Raji (cell line): ENCODE results near the gene CTNNA3.

Experiments used
- POLR2A ChIP-seq: IDR thresholded peaks from 2 replicates; pipeline ENCODE4 v1.6.1; 2011; ENCODE audit warnings: low read depth, low read length, control low read depth; ENCODE audit not compliant: insufficient read depth

Gene CTNNA3

GRCh38 chr10:66326876-66327275, 1369.1 kb downstream of the CTNNA3 start:
- no peak for TF ChIP-seq POLR2A

- TF ChIP-seq POLR2A = no peak
These were observed 1373.2 kb downstream of the CTNNA3 start for GRCh38 chr10:66322777-66323176.

DNA sequence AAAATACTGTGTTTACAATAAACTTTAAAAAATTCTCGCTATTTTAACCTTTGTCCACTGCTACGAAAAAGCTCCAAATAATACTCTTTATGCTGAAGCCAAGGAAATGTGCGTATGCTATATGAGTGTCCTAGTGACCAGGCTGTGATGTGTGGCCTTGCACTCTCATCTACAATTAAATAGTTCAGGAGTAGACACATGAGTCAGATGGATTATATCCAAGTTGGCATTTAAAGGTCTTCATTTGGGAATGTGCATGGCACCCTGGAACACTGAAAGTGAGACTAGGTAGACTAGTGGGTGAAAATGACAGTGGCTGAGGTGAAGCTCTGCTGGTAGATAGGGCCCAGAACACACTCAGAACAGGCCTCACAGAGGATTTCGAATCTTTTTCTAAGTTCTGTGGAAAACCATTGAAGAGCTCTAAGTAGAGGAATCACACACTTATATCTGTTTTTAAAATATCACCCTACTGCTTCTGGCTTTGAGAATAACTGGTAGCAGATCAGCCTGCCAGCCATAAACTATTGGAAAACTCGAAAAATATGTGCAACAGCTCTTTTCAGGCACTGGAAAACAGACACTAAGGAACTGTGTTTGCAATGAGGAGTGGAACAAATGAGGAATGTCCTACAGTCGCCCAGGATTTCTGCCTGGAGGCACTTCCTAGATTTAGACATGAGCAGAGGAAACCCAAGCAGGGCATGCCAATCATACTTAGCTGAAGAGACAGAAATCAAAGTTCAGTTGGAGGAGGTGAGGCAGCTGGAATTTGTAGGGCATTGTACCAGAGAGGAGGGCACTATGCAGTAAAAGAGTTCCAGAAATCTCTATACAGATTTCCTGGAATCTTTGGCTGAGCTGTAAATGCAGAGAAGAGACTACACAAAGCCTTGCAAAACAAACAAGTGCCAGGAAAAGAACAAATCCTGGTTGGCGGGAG, 1374.0 kb downstream of the CTNNA3 start:
- TF ChIP-seq POLR2A = no peak

DNA sequence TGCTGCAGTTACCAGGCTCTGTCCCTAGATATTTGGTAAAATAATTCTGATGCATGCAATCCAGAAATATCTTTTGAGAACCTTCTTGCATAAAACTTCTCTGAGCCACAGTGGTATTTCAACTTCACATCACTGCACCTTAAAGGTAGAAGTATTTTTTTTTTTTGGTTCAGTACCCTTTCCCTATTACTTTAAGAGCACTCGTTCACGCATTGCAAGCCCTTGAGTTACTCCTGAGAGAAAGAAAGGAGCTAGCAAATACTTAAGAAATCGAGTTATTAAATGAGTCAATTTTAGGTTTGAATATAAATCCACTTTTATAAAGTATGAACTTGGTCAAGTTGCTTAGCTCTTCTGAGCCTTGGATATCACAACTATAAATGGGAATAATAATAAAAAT, 1377.2 kb downstream of the CTNNA3 start:
- no peak for TF ChIP-seq POLR2A

GRCh38 chr10:66307826-66308225, 1388.2 kb downstream of the CTNNA3 start:
- TF ChIP-seq POLR2A = no peak

GRCh38 chr10:66301078-66301477, 1394.9 kb downstream of the CTNNA3 start:
- no peak for TF ChIP-seq POLR2A

DNA sequence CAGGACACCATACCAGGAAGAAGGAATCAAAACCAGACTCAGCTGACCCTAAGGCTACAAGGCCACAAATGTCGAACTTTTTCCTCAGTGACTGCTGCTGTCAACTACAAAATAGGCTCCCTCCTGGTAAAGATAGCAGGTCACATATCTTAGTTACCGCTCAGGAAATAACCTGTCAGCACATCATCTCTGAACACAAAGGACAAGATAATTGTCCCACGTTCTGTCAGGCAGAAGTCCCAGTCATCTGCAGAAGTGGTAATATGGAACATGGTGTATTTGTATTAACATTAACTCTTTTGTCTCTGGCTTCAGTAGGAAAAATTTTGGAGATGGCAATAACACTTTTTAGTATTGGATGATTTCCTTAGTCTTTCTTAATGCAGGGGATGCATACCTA, 1400.4 kb downstream of the CTNNA3 start:
- no peak for TF ChIP-seq POLR2A

DNA sequence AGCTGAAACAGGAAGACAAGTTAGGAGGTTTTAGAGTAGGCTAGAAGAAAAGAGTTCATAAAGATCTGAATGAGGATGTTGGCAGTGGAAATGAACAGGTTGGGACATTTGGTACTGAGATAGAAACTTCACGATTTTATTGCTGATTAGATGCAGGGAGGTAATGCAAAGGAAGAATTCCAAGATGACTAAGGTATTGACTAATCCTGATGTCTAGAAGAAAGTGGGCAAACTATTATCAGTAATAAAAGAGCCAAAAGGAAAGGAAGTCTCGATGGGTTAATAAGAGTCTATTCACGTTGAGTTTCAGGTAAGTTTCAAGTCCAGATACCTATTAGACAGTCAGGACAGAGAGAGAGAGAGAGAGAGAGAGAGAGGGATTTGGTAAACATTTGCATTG, 1401.5 kb downstream of the CTNNA3 start:
- TF ChIP-seq POLR2A = no peak

GRCh38 chr10:66292922-66293321, 1403.1 kb downstream of the CTNNA3 start:
- TF ChIP-seq POLR2A = no peak

GRCh38 chr10:66292456-66292855, 1403.5 kb downstream of the CTNNA3 start:
- no peak for TF ChIP-seq POLR2A

DNA sequence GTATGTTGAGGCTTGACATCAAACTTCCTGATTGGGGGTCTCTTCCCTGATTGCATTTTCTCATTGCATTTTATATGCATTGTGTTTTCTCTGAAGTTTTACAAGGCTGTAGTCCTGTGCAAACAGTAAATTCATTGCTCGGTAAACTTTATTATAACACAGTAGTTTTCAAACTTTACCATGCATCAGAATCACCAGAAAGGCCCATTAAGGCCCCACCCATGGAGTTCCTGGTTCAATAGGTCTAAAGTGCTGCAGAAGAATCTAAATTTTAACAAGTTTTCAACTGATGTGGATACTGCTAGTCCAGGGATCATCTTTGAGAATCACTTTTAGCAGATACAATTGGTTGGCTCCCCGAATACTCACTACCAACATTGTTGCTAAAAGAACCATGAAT, 1404.9 kb downstream of the CTNNA3 start:
- no peak for TF ChIP-seq POLR2A

DNA sequence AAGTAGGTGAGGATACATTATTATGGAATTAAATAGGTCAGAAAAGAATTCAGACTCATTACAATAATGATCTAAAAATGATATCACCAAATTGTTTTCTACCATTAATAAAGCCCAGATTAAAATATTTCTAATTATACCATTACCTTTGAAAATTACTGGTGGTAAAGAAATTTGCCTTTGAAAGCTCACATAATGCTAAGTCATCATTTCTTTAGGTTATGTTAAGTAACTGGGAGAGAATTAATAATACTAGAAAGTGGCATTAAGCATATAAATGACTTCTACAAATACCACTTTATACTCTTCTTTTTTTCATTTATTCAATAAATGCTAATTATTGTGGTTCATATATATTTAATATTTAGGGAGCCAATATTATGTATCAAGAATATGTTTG, 1411.4 kb downstream of the CTNNA3 start:
- TF ChIP-seq POLR2A = no peak

- no peak for TF ChIP-seq POLR2A
These were observed 1412.0 kb downstream of the CTNNA3 start for GRCh38 chr10:66283874-66284464.

GRCh38 chr10:66283064-66283463, 1412.9 kb downstream of the CTNNA3 start:
- TF ChIP-seq POLR2A = no peak

- no peak for TF ChIP-seq POLR2A
These were observed 1414.7 kb downstream of the CTNNA3 start for GRCh38 chr10:66281327-66281726.

DNA sequence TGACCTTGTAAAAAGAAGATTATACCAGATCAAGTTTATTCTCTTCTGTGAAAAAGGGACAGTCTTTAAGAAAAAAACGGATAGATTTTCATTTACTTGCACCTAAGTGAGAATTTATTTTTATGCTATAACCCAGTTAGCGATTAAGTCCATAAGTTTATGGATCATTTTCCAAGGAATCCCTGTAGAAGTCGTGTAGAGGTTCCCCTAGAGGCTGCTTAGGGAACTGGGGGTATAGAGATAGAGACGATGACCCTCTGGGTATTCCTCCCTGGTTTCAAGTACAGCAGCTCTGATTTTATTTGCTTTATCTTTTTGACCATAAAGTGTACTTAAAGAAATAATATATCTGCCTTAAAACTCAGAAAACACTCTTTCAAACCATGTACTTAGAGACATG, 1418.5 kb downstream of the CTNNA3 start:
- TF ChIP-seq POLR2A = no peak
